ENCODE measurements around the gene POLR3H.

POLR3H gene

DNA sequence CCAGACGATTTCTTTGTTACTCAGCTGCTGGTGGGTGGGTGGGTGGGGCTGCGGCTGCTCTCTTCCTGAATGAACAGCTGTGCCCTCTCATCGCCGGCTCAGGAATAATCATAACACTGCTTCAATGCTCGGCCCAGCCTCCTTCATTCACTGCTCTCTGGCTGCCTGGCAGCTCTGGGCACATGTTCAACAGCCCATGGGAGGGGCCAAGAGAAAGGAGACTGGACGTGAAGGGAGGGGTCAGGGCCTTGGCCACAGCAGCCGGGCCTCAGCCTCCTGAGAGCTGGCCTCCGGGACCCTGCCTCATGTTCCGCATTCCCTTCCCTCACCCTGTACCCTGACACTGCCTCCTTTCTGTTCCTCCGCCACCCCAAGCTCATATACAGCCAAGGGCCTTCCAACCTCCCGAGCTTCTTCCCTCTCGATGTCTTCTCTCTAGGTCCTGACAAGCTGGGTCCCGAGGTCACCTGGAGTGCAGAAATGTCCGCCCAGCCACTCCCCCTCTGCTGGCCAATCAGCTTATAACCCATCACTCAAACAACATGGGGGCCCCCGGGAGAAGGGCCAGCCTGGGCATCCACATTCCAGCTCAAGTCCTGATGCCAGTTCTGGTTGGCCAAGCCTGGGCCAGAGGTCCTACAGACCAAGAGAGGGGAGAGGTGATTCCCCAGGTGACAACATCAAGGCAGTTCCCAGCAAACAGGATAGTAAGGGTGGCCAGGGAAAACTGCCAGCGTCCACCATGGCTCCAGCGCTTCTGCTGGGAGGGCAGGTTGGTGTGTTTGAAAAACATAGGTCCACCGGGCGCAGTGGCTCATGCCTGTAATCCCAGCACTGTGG, 13.4 kb upstream of the POLR3H start:
- no peaks in the 10 kb centered on the region for H3K36me3 ChIP-seq (ENCODE audit: control insufficient read depth in 2 of 2, insufficient read depth in 1 of 2, low read length in 2 of 2)
- no peak overlapping the region for H3K27ac ChIP-seq (ENCODE audit: extremely low read depth, low read depth, low read length)
- ChIA-PET CTCF (interaction anchor here (0.8 to 2.2 kb wide), 2 partner anchors 15 to 62 kb away, joined by 3 to 5 read pairs; no protein-coding TSS in a partner anchor), POLR2A (interaction anchor here (0.5 to 12.8 kb wide), 2 partner anchors 32 to 84 kb away, joined by 7 to 105 read pairs; partner anchors contain the start of gene PMM1)
- TF ChIP-seq, protein P1, sequence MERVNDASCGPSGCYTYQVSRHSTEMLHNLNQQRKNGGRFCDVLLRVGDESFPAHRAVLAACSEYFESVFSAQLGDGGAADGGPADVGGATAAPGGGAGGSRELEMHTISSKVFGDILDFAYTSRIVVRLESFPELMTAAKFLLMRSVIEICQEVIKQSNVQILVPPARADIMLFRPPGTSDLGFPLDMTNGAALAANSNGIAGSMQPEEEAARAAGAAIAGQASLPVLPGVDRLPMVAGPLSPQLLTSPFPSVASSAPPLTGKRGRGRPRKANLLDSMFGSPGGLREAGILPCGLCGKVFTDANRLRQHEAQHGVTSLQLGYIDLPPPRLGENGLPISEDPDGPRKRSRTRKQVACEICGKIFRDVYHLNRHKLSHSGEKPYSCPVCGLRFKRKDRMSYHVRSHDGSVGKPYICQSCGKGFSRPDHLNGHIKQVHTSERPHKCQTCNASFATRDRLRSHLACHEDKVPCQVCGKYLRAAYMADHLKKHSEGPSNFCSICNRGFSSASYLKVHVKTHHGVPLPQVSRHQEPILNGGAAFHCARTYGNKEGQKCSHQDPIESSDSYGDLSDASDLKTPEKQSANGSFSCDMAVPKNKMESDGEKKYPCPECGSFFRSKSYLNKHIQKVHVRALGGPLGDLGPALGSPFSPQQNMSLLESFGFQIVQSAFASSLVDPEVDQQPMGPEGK (tag by site-specific recombination; IDR thresholded peaks at IDR 0.05), result no peak
- TF ChIP-seq ZNF354C (tag by site-specific recombination; IDR thresholded peaks at IDR 0.05; ENCODE audit: borderline replicate concordance, low read depth) (no peak), GLI2 (tag by site-specific recombination; IDR thresholded peaks at IDR 0.05; ENCODE audit: borderline replicate concordance, low read depth) (no peak), FEZF1 (tag by site-specific recombination; IDR thresholded peaks at IDR 0.05) (no peak), ZNF521 (tag by site-specific recombination; IDR thresholded peaks at IDR 0.05) (no peak), EGR2 (tag by site-specific recombination; IDR thresholded peaks at IDR 0.05; ENCODE audit: low read depth) (no peak; the same call in 1 of the 2 replicates)
- H3K4me3 ChIP-seq (ENCODE audit: low read depth, low read length), result no peak overlapping the region
- no peaks in the 10 kb centered on the region; the same call in 1 of the 2 replicates for H3K4me1 ChIP-seq (ENCODE audit: control insufficient read depth, insufficient read depth, low read length)
- H3K9me3 ChIP-seq (ENCODE audit: control insufficient read depth, insufficient read depth, low read depth, low read length), result no peaks in the 10 kb centered on the region

- Histone ChIP-seq H3K27ac (ENCODE audit: extremely low read depth, low read depth, low read length) (no peak overlapping the region), H3K9me3 (ENCODE audit: control insufficient read depth, insufficient read depth, low read depth, low read length) (no peaks in the 10 kb centered on the region), H3K4me3 (ENCODE audit: low read depth, low read length) (no peak overlapping the region), H3K4me1 (ENCODE audit: control insufficient read depth, insufficient read depth, low read length) (no peaks in the 10 kb centered on the region), H3K36me3 (ENCODE audit: control insufficient read depth in 2 of 2, insufficient read depth in 1 of 2, low read length in 2 of 2) (no peaks in the 10 kb centered on the region)
- CTCF ChIA-PET, result interaction anchor here (0.6 to 2.2 kb wide), 2 partner anchors 9 to 41 kb away, joined by 3 to 16 read pairs; no protein-coding TSS in a partner anchor
- POLR2A ChIA-PET, result interaction anchor here (12.8 kb wide), 1 partner anchor 33 kb away, joined by 105 read pairs; the partner anchor contains the start of gene PMM1
- TF ChIP-seq ZNF747 (tag by site-specific recombination; IDR thresholded peaks at IDR 0.05) (no peak), MYNN (tag by site-specific recombination; IDR thresholded peaks at IDR 0.05; ENCODE audit: borderline replicate concordance) (no peak), OVOL3 (tag by site-specific recombination; IDR thresholded peaks at IDR 0.05) (no peak), ZNF169 (tag by site-specific recombination; IDR thresholded peaks at IDR 0.05) (no peak), ZFP3 (tag by site-specific recombination; IDR thresholded peaks at IDR 0.05; ENCODE audit: low read depth) (no peak), ZNF202 (tag by site-specific recombination; IDR thresholded peaks at IDR 0.05; ENCODE audit: borderline replicate concordance) (no peak), ZNF211 (tag by site-specific recombination; IDR thresholded peaks at IDR 0.05; ENCODE audit: low read depth) (no peak), ZNF510 (tag by site-specific recombination; IDR thresholded peaks at IDR 0.05; ENCODE audit: insufficient replicate concordance) (no peak), ZNF596 (tag by site-specific recombination; IDR thresholded peaks at IDR 0.05) (no peak), GFI1B (tag by site-specific recombination; IDR thresholded peaks at IDR 0.05) (no peak), KLF1 (tag by site-specific recombination; IDR thresholded peaks at IDR 0.05) (no peak), ZNF433 (tag by site-specific recombination; IDR thresholded peaks at IDR 0.05; ENCODE audit: low read depth) (no peak), ZNF221 (tag by site-specific recombination; IDR thresholded peaks at IDR 0.05; ENCODE audit: borderline replicate concordance) (no peak), TCF7L2 (IDR thresholded peaks at IDR 0.05; ENCODE audit: borderline replicate concordance, low read depth, low read length) (no peak), ZNF600 (tag by site-specific recombination; IDR thresholded peaks at IDR 0.05) (no peak), ZNF239 (tag by site-specific recombination; IDR thresholded peaks at IDR 0.05) (no peak), ZNF266 (tag by site-specific recombination; IDR thresholded peaks at IDR 0.05; ENCODE audit: low read depth) (no peak), ZNF398 (tag by site-specific recombination; IDR thresholded peaks at IDR 0.05) (no peak), SETDB1 (IDR thresholded peaks at IDR 0.05; ENCODE audit: insufficient read length, low read length) (no peak)
- TF ChIP-seq, protein P2, sequence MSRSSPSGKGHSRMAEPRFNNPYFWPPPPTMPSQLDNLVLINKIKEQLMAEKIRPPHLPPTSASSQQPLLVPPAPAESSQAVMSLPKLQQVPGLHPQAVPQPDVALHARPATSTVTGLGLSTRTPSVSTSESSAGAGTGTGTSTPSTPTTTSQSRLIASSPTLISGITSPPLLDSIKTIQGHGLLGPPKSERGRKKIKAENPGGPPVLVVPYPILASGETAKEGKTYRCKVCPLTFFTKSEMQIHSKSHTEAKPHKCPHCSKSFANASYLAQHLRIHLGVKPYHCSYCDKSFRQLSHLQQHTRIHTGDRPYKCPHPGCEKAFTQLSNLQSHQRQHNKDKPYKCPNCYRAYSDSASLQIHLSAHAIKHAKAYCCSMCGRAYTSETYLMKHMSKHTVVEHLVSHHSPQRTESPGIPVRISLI (tag by site-specific recombination; IDR thresholded peaks at IDR 0.05), result no peak
Measured at GRCh38 chr22:41556561-41556960, 12.3 kb upstream of the POLR3H start.
